Measurements from ENCODE around the gene SLC2A9.

SLC2A9 gene

GRCh38 chr4:9893329-9894108, 127.8 kb downstream of the SLC2A9 start:
- no peak for DNase-seq (ENCODE audit: low read depth, low spot score)

GRCh38 chr4:9891740-9892139, 129.6 kb downstream of the SLC2A9 start:
- no peak for DNase-seq (ENCODE audit: low read depth, low spot score)

GRCh38 chr4:9891056-9891455, 130.2 kb downstream of the SLC2A9 start:
- DNase-seq (ENCODE audit: low read depth, low spot score) = no peak

DNA sequence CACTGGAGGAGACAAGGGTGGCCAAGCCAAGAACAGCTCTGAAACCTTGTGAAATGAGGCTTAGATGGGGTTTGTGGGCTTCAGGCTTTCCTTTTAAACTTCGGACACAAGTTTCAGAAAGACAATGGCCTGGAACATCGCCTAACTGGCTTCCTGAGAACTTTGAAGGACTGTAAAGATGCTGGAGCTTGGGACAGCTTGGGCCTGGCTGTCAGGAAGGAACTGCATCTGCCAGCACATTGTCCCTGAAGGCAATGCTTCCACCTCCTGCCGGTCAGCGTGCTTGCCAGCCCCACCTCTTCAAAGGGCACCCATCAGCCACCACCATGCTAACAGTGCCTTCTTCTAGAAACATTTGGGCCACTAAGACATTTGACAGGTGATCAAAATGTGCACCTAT, 132.0 kb downstream of the SLC2A9 start:
- DNase-seq (ENCODE audit: low read depth, low spot score) = no peak

- no peak for DNase-seq (ENCODE audit: low read depth, low spot score)
These were observed 135.3 kb downstream of the SLC2A9 start for GRCh38 chr4:9885958-9886357.

GRCh38 chr4:9880406-9881197, 140.7 kb downstream of the SLC2A9 start:
- no peak for DNase-seq (ENCODE audit: low read depth, low spot score)

- DNase-seq (ENCODE audit: low read depth, low spot score) = no peak
These were observed 144.2 kb downstream of the SLC2A9 start for GRCh38 chr4:9877123-9877522.

DNA sequence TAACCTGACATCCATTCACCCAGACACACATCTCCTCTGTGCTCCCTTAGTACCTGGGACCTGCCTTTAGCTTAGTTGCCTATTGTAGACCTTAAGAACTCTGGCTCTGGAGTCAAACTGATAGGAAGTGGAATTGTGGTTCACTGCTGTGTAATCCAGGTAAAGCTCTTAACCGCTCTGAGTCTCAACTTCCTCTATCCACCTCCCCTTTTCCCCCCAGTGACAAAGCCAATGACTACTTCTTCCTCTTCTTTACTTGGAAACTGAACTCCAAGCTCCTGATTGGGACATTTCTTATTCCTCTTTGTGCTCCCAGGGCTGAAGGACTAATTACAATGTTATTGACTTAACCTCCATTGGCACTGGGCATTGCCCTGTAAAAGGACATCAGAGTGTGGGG, 145.8 kb downstream of the SLC2A9 start:
- no peak for DNase-seq (ENCODE audit: low read depth, low spot score)

DNA sequence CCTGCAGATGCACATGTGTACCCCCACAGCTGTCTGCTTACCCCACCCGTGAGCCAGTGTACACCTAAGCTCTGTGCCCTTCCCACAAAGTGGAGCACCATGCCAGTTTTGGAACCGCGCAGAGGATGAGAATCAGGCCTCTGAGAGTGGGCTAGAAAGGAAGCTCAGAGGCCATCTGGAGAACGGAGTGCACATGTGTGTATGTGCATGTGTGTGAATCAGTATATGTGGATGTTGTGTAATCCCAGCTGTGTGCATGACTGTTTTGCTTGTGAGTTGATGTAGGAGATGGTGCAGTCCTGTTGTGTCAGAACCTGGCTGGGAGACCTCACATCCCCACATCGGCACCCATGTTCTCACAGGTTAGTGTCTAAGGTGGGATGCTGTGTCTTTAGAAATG, 146.9 kb downstream of the SLC2A9 start:
- no peak for DNase-seq (ENCODE audit: low read depth, low spot score)

GRCh38 chr4:9870165-9870790, 151.0 kb downstream of the SLC2A9 start:
- DNase-seq (ENCODE audit: low read depth, low spot score) = no peak

GRCh38 chr4:9867751-9868425, 153.4 kb downstream of the SLC2A9 start:
- no peak for DNase-seq (ENCODE audit: low read depth, low spot score)

DNA sequence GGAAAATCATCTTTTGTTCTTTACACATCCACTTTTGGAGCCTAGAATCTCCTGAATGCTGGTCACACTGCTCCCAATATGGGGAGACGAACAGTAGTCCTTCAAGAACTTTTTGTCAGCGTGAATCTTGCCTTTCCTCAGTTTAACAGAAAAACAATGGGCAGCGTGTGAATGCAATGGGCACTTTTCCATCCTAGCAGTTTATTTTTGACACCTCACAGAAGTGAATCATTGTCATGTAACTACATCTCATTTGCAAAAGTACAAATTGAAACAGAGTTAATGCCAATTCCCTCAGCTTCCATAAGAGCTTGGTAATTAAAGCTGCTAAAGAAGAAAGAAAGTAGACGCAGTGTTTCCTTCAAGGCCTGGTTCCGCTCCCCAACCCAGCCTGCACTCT, 154.4 kb downstream of the SLC2A9 start:
- DNase-seq (ENCODE audit: low read depth, low spot score) = no peak

DNA sequence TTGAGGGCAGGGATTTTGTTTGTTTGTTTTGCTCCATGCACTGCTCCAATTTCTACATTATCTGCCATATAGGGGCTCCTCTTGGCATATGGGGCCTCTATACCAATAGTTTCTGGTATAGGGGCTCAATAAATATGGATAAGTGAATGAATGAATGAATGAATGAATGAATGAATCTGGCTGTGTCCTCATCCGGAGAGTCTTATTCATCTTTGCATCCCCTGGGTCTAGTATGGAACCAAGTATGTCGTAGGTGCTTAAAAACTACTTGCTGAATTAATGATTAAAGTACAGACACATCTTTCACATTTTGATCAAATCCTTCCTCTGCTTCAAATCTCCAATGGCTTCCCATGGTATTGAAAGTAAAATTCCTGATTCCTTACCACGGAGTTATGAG, 159.7 kb downstream of the SLC2A9 start:
- no peak for DNase-seq (ENCODE audit: low read depth, low spot score)

GRCh38 chr4:9859810-9860209, 161.5 kb downstream of the SLC2A9 start:
- DNase-seq (ENCODE audit: low read depth, low spot score) = no peak

DNA sequence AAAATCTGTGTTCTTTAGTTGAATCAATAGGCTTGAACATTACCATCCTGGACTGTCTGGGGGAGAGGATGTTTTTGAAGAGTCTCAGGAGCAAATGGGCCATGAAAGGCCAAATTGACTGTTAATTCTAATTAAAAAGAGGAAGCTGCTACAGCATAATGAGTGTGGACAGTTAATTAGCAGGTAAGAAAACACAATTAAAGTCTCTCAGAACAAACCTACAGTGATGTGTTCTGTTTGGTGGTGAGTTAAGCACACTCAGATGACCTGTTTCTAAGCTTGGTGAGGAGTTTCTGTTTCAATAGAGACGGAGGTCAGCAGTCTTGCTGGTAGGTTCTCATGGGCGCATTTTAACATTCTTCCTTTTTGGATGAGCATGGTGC, 171.8 kb downstream of the SLC2A9 start:
- DNase-seq (ENCODE audit: low read depth, low spot score) = no peak

DNA sequence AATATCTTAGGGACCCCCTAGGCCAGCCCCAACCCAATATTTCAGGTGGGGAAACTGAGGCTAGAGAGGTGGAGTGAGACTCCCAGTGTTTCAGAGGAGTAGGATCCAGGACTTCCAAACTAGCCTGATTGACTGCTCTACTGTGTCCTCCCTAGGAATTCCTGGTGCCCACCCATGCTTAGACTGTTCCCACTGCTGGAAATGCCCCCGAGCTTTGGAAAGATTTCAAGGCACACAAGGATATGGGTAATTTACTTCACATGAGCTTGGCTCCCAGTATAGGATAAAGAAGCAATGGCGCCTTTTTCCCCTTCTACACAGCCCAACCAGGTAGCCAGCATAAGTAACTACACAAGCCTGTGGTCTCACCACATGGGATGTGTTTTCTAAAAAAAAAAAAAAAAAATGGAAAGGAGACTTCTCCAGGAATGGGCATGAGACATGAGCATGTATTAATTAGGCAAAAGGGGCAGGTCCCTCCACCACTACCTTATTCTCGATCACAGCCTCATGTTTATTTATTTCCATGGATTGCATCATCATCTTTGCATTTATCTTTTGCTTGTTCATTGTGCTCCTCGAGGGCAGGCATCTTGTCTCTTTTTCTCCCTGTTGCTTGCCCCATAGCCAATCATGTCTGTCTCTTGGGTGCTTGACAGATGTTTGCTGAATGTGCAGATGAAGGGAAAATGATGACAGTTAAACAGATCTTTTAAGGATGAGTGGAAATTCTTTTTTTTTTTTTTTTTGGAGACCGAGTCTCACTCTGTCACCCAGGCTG, 173.1 kb downstream of the SLC2A9 start:
- no peak for DNase-seq (ENCODE audit: low read depth, low spot score)

DNA sequence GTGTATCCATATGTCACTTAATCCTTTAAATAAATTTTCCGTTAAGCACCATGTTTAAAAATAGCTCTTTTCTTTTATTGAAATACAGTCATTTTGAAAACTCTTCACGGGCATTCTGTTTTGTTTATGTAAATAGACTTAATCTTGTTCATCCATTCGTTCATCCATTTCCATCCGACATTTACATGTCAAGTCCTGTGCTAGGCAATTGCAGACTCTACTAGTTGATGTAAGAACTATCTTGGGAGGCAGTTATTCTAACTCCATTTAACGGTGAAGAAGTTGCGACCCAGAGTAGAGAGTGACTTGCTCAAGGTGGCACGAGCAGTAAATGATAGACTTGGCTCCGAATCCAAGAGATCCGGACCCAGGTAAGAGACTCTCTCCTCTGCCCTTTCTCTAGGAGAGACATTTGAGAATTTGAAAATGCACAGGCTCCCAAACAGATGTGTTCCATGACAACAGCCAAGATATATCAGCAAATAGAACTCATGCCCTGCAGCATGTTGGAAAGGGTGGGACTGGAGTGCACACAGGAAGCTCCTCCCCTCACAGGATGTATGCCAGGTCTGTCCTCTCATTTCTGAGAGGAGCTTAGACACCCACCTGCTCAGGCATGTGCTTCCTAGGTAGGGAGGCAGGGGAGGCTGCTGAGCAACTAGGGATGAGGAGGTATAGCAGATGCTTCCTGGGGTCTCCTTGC, 175.4 kb downstream of the SLC2A9 start:
- no peak for DNase-seq (ENCODE audit: low read depth, low spot score)

DNA sequence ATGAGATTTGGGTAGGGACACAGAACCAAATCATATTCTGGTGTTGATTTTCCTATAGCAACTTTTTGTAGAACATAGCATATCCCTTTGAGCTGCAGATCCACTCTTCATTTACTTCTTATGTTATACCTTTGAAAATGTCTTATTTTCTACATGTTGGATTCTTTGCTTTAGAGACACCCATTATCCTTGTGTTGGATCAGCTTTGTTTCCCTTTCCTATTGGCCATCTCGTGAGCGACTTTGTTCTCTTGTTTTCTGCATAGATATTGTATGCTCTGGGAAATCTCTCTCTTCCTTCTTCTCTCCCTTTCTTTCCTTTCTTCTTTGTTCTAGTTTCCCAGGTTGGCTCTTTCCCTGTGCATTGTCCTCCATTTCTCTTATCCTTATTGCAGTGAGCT, 180.2 kb downstream of the SLC2A9 start:
- no peak for DNase-seq (ENCODE audit: low read depth, low spot score)

DNA sequence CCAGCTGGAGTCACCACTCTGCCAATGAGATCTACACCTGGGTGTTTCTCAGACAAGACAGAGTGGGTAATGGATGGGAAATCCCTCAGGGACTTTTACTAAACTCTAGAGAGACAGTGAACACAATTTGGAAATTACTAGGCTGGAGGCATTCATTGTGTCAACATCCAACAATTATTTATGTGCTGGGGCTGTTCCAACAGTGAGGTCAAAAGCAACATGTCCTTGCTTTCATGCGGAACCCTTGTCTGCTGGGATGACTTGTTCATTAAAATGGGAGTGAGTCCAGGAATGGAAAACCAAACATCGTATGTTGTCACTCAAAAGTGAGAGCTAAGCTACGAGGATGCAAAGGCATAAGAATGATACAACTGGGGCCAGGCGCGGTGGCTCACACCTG, 185.9 kb downstream of the SLC2A9 start:
- DNase-seq (ENCODE audit: low read depth, low spot score) = no peak

GRCh38 chr4:9833421-9833820, 187.9 kb downstream of the SLC2A9 start:
- DNase-seq (ENCODE audit: low read depth, low spot score) = no peak

GRCh38 chr4:9832640-9833039, 188.7 kb downstream of the SLC2A9 start:
- DNase-seq (ENCODE audit: low read depth, low spot score) = no peak
